SKM-1 (cell line): ENCODE results near the gene VWA2.

ENCODE experiments used
- DNase-seq: peaks from one replicate; lab custom pipeline; 2025; ENCODE audit not compliant: unreplicated experiment; lab: John Stamatoyannopoulos, UW

The VWA2 gene

GRCh38 chr10:114246679-114247305, 7.7 kb downstream of the VWA2 start:
- no peak for DNase-seq

GRCh38 chr10:114250236-114250635, 11.2 kb downstream of the VWA2 start:
- no peak for DNase-seq

- DNase-seq, result no peak
These were observed 11.7 kb downstream of the VWA2 start for GRCh38 chr10:114250716-114251115.

GRCh38 chr10:114252092-114252491, 13.0 kb downstream of the VWA2 start:
- DNase-seq, result no peak

GRCh38 chr10:114252883-114253282, 13.8 kb downstream of the VWA2 start:
- no peak for DNase-seq

- DNase-seq, result no peak
These were observed 16.2 kb downstream of the VWA2 start for GRCh38 chr10:114255227-114255626.

GRCh38 chr10:114256008-114256765, 17.1 kb downstream of the VWA2 start:
- no peak for DNase-seq

GRCh38 chr10:114256822-114257221, 17.8 kb downstream of the VWA2 start:
- DNase-seq, result no peak

- DNase-seq, result no peak
These were observed 18.4 kb downstream of the VWA2 start for GRCh38 chr10:114257498-114257897.

- DNase-seq, result no peak
These were observed 19.3 kb downstream of the VWA2 start for GRCh38 chr10:114258274-114258840.

GRCh38 chr10:114259824-114260223, 20.8 kb downstream of the VWA2 start:
- DNase-seq, result no peak

GRCh38 chr10:114260366-114260765, 21.3 kb downstream of the VWA2 start:
- DNase-seq, result no peak

- DNase-seq, result no peak
These were observed 22.0 kb downstream of the VWA2 start for GRCh38 chr10:114261076-114261475.

- DNase-seq, result no peak
These were observed 23.4 kb downstream of the VWA2 start for GRCh38 chr10:114262496-114262895.

GRCh38 chr10:114265392-114266053, 26.5 kb downstream of the VWA2 start:
- DNase-seq, result no peak

GRCh38 chr10:114266521-114266920, 27.5 kb downstream of the VWA2 start:
- DNase-seq, result no peak

- DNase-seq, result no peak
These were observed 32.2 kb downstream of the VWA2 start for GRCh38 chr10:114271075-114271778.

- DNase-seq, result no peak
These were observed 32.7 kb downstream of the VWA2 start for GRCh38 chr10:114271779-114272167.

GRCh38 chr10:114272696-114273095, 33.6 kb downstream of the VWA2 start:
- no peak for DNase-seq

- no peak for DNase-seq
These were observed 34.9 kb downstream of the VWA2 start for GRCh38 chr10:114273910-114274309.
